K562 (cell line): ENCODE results near the gene MAP4K4. TPM values are rescaled to one million over a fixed set of nuclear protein-coding genes. Genes with fewer than 3 reads are reported as not detected.
A peak's percentile ranks its signal among the peaks of the same experiment; 100 is the strongest.

Source experiments
- ATAC-seq: fragments of 200-7000 bp; cut with Tn5 transposase; 3 replicates; pipeline ENCODE4 v1.9.1; 2020; ENCODE audit warnings: moderate library complexity
- BruUV-seq: library from RNA; stranded (reverse); fragments of 400-500 nt; replicated peaks from 2 replicates; lab custom pipeline; 2021; lab: Mats Ljungman, UMichigan
- CTCF ChIA-PET: fragments of 300-600 bp; formaldehyde crosslinking; extraction: SDS; loops from one replicate; lab custom pipeline; 2021; ENCODE audit warnings: low intra/inter-chr PET ratio; lab: Yijun Ruan, JAX
- POLR2A ChIA-PET: fragments of 300-600, 350-650 bp; sonication (Branson Sonifier 250); formaldehyde crosslinking; extraction: SDS; loops from one replicate; lab custom pipeline; 2021; ENCODE audit warnings: antibody characterized with exemption, inconsistent platforms; lab: Yijun Ruan, JAX
- DNase-seq, 4 experiments: peaks; one replicate each; pipeline versions ENCODE4 v3.0.0 to v3.0.0-alpha.2; 2011 to 2018; ENCODE audit warnings: low spot score in 3 of 4, mixed read lengths in 3 of 4; ENCODE audit errors: extremely low read depth in 1 of 4
- FAIRE-seq: peaks from 2 replicates; lab custom pipeline; 2011; peaks lifted over from hg19 to GRCh38; lab: Jason Lieb, UNC
- H2AFZ ChIP-seq: 2 replicates; pipeline ENCODE4 v1.6.0; 2011; ENCODE audit warnings: low read depth, low read length, control low read depth, inconsistent platforms
- H3K27ac ChIP-seq: fragments of 200-600 bp; 3 replicates; pipeline ENCODE4 v1.8.0; 2011; ENCODE audit warnings: low read depth, mild to moderate bottlenecking, control low read depth, inconsistent platforms, low read length, moderate library complexity, mixed read lengths; ENCODE audit errors: extremely low read depth
- H3K27me3 ChIP-seq, 2 experiments: fragments of 300-600 bp in 1 of 2; 2 replicates in 1 of 2; 3 replicates in 1 of 2; pipeline versions ENCODE4 v1.6.0 to v1.8.0; 2011; ENCODE audit warnings: inconsistent platforms in 2 of 2, low read length in 2 of 2, mild to moderate bottlenecking in 1 of 2, mixed read lengths in 1 of 2, moderate library complexity in 1 of 2; ENCODE audit not compliant: control insufficient read depth in 2 of 2, insufficient read depth in 2 of 2
- H3K36me3 ChIP-seq: fragments of 300-600 bp; 3 replicates; pipeline ENCODE4 v1.8.0; 2011; ENCODE audit warnings: mild to moderate bottlenecking, low read length, inconsistent platforms; ENCODE audit not compliant: control insufficient read depth, insufficient read depth
- H3K4me1 ChIP-seq, 2 experiments: fragments of 200-600 bp in 1 of 2; replicated peaks in 1 of 2; 2 replicates in 1 of 2; 3 replicates in 1 of 2; pipeline versions ENCODE4 v1.5.1 to v1.8.0; 2011; ENCODE audit warnings: inconsistent platforms in 2 of 2, low read length in 2 of 2, mild to moderate bottlenecking in 1 of 2, mixed read lengths in 1 of 2, moderate library complexity in 1 of 2; ENCODE audit not compliant: control insufficient read depth in 2 of 2, insufficient read depth in 2 of 2
- H3K4me2 ChIP-seq: 2 replicates; pipeline ENCODE4 v1.6.1; 2011; ENCODE audit warnings: low read length, control low read depth, inconsistent platforms, mixed read lengths; ENCODE audit not compliant: insufficient read depth
- H3K4me3 ChIP-seq: fragments of 200-600 bp; sonication (generic), shearing (Covaris generic); 2 replicates; pipeline ENCODE4 v1.5.1; 2016; ENCODE audit warnings: control low read depth, inconsistent platforms
- H3K79me2 ChIP-seq: fragments of 200-600 bp; 3 replicates; pipeline ENCODE4 v1.8.0; 2011; ENCODE audit warnings: low read length, inconsistent platforms; ENCODE audit not compliant: control insufficient read depth, insufficient read depth
- H3K9ac ChIP-seq, 2 experiments: 2 replicates each; pipeline versions ENCODE4 v1.6.0 to v1.6.1; 2011; ENCODE audit warnings: low read depth in 2 of 2, low read length in 2 of 2, control low read depth in 1 of 2, inconsistent platforms in 1 of 2, mild to moderate bottlenecking in 1 of 2, mixed read lengths in 1 of 2; ENCODE audit not compliant: insufficient read depth in 1 of 2
- H3K9me1 ChIP-seq: one replicate; pipeline ENCODE4 v1.6.0; 2011; ENCODE audit warnings: inconsistent platforms, mild to moderate bottlenecking, low read length, moderate library complexity; ENCODE audit not compliant: control insufficient read depth, insufficient read depth
- H3K9me3 ChIP-seq: replicated peaks from 2 replicates; pipeline ENCODE4 v1.5.1; 2011; ENCODE audit warnings: low read depth, low read length, inconsistent platforms; ENCODE audit not compliant: control insufficient read depth, insufficient read depth
- H4K20me1 ChIP-seq: replicated peaks from 2 replicates; pipeline ENCODE4 v1.6.1; 2011; ENCODE audit warnings: low read length, inconsistent platforms, mixed read lengths; ENCODE audit not compliant: control insufficient read depth, insufficient read depth
- FOXA3 ChIP-seq, 2 experiments: fragments of 450-650 bp in 1 of 2; sonication (generic) in 1 of 2; formaldehyde crosslinking; IDR thresholded peaks in 1 of 2; conservative IDR thresholded peaks in 1 of 2; 2 replicates each; pipeline versions ENCODE4 v1.4.0 to v1.8.0; 2020 to 2022; ENCODE audit warnings: mild to moderate bottlenecking in 2 of 2, missing genetic modification reagents in 1 of 2
- RAD51 ChIP-seq: fragments of 450-650 bp; IDR thresholded peaks from 2 replicates; pipeline ENCODE4 v1.7.1; 2016; ENCODE audit warnings: low read depth, mild to moderate bottlenecking, borderline replicate concordance
- WGBS: fragments of 100-300 bp; shearing (Covaris generic); methylation state at CpG from one replicate; pipeline ENCODE4 v1.1.6; 2016; ENCODE audit warnings: low coverage, mixed read lengths; ENCODE audit not compliant: insufficient coverage; ENCODE audit errors: missing lambda C conversion rate; 5-methylcytosine and 5-hydroxymethylcytosine counted together
- in situ Hi-C: fragments of 300-500 bp; cut with MboI; formaldehyde crosslinking; loops from 4 replicates; pipeline ENCODE4 v1.15.0; 2018; ENCODE audit warnings: inconsistent platforms, mixed read lengths
- intact Hi-C: fragments of 100-400 bp; cut with micrococcal nuclease; formaldehyde crosslinking; loops from 2 replicates; pipeline ENCODE4 v1.14.2; 2022
- polyA plus RNA-seq, 8 experiments: library from polyadenylated mRNA; depleted of rRNA in 4 of 8; stranded (reverse) in 5 of 8; unstranded in 3 of 8; fragments of >200 nt; fragmentation: Nextera tagmentation in 2 of 8; fragmentation: Illumina TruSeq in 1 of 8; extraction: Ambion mirVana in 2 of 8; extraction: Trizol in 1 of 8; gene quantifications; 2 replicates each; pipeline versions ENCODE4 v1.2.1 to v1.2.3, GENCODE V29; 2011 to 2014; ENCODE audit warnings: inconsistent platforms in 1 of 8, missing spikeins in 1 of 8
- total RNA-seq, 7 experiments: library from RNA; depleted of rRNA in 6 of 7; stranded (reverse); fragments of >200 nt in 6 of 7; fragmentation: Illumina TruSeq in 2 of 7; extraction: Trizol in 2 of 7; gene quantifications; 2 replicates each; pipeline versions ENCODE4 v1.2.1 to v1.2.3, GENCODE V29; 2011 to 2021; ENCODE audit warnings: low replicate concordance in 1 of 7
- TF ChIP-seq, protein P1 (sequence below), 2 experiments: IDR thresholded peaks; 2 replicates each; pipeline ENCODE4 v1.6.1; 2011; ENCODE audit warnings: borderline replicate concordance in 1 of 2, control low read depth in 1 of 2, low read depth in 1 of 2, low read length in 1 of 2, mild to moderate bottlenecking in 1 of 2, mixed read lengths in 1 of 2, moderate library complexity in 1 of 2; ENCODE audit not compliant: insufficient read depth in 1 of 2, insufficient read length in 1 of 2, poor library complexity in 1 of 2, severe bottlenecking in 1 of 2; ENCODE audit errors: extremely low read depth in 1 of 2

The MAP4K4 gene
- total and polyA plus RNA-seq, 9 of the 15 experiments (the other 6 are each of a cell fraction or from before 2014, with no cell fraction given): 7.6 to 76.4 (median 50.6) TPM

DNA sequence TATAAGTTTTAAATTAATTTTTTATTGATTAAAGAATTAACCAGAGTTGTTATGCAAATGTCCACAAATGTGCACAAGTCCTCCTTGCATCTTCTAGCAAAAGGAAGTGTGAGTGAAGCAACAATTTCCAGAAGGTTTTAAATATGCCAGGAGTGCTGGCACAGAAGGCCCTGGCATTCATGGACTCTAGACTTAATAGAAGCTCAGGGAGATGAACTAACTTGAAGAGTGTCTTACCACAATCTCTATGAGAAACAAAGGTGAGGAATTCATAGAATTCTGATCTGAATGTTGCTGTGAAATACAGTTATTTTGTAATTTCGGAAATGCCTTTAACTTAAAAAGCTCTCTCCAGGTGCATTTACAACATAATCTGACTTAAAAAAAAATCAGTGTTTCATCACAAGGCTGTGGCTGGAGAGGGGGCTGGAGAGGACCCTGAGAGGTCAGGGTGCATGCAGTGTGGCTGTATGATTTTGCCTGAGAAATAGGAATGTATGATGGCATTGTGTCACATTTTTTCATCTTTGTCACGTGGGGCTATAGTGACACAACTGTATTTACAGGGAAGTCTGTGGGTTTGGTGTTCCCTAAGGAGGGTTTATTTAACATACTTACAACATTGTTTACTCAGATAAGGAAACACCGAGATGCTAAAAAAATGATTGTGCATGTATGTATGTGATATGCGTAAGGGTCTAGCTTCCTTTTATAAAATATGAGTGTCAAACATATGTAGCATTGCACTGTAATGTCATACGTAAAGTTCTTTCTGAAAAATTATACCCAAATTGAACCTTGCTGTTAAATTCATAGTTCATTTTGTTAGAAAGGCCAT, 66.2 kb downstream of the MAP4K4 start:
- H3K36me3 ChIP-seq: no peaks in the 10 kb centered on the region
- FAIRE-seq (peak; percentile 11), DNase-seq (no peak), ATAC-seq (no peak)
- ChIA-PET POLR2A (interaction anchor here (0.6 to 1.4 kb wide), 2 partner anchors 12 to 229 kb away, joined by 3 read pairs; no protein-coding TSS in a partner anchor), CTCF (no interaction called here)
- no peak overlapping the region for H3K4me3 ChIP-seq
- peaks cover 11 to 20% of the 10 kb centered on the region in 2 experiments for H3K4me1 ChIP-seq
- H3K27ac ChIP-seq: no peak overlapping the region
- BruUV-seq: no TSS peak
- peaks cover 60% of the 10 kb centered on the region for H3K79me2 ChIP-seq
- TF ChIP-seq FOXA3 (CRISPR knock-in tag; conservative IDR thresholded peaks at IDR 0.05 in 1 of 2, IDR thresholded peaks at IDR 0.05 in 1 of 2): 0 out of 4 replicates have a peak, but pooled peaks of 1 of the 2 experiments have one; percentile 28
- TF ChIP-seq, protein P1, sequence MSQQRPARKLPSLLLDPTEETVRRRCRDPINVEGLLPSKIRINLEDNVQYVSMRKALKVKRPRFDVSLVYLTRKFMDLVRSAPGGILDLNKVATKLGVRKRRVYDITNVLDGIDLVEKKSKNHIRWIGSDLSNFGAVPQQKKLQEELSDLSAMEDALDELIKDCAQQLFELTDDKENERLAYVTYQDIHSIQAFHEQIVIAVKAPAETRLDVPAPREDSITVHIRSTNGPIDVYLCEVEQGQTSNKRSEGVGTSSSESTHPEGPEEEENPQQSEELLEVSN (IDR thresholded peaks at IDR 0.05; ENCODE audit: borderline replicate concordance in 1 of 2, extremely low read depth in 1 of 2, insufficient read depth in 1 of 2, insufficient read length in 1 of 2, low read depth in 1 of 2, low read length in 1 of 2, poor library complexity in 1 of 2, severe bottlenecking in 1 of 2): no peak
- TF ChIP-seq RAD51: 0 out of 2 replicates have a peak, but pooled peaks have one; percentile 19
- H3K9me1 ChIP-seq: no peaks in the 10 kb centered on the region
- intact Hi-C loops (no loop called here), in situ Hi-C loops (no loop called here)
- no peaks in the 10 kb centered on the region for H3K27me3 ChIP-seq
- no peak overlapping the region for H2AFZ ChIP-seq
- no peak overlapping the region for H3K4me2 ChIP-seq
- WGBS: 66% methylated on average over 5 of the region's 5 CpGs
- H3K9me3 ChIP-seq: no peaks in the 10 kb centered on the region
- H4K20me1 ChIP-seq: peaks cover 8% of the 10 kb centered on the region; the same call in 1 of the 2 replicates
- no peak overlapping the region for H3K9ac ChIP-seq
